ENCODE measurements around the gene TRIM14.

The TRIM14 gene, protein sequence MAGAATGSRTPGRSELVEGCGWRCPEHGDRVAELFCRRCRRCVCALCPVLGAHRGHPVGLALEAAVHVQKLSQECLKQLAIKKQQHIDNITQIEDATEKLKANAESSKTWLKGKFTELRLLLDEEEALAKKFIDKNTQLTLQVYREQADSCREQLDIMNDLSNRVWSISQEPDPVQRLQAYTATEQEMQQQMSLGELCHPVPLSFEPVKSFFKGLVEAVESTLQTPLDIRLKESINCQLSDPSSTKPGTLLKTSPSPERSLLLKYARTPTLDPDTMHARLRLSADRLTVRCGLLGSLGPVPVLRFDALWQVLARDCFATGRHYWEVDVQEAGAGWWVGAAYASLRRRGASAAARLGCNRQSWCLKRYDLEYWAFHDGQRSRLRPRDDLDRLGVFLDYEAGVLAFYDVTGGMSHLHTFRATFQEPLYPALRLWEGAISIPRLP

GRCh38 chr9:98118640-98119601, at the start of gene TRIM14:
Gene TRIM14 (minus strand): TSS chr9:98119222. CDS start chr9:98119188, 34 bp downstream.
- no peak for DNase-seq (ENCODE audit: low read depth, low spot score)

DNA sequence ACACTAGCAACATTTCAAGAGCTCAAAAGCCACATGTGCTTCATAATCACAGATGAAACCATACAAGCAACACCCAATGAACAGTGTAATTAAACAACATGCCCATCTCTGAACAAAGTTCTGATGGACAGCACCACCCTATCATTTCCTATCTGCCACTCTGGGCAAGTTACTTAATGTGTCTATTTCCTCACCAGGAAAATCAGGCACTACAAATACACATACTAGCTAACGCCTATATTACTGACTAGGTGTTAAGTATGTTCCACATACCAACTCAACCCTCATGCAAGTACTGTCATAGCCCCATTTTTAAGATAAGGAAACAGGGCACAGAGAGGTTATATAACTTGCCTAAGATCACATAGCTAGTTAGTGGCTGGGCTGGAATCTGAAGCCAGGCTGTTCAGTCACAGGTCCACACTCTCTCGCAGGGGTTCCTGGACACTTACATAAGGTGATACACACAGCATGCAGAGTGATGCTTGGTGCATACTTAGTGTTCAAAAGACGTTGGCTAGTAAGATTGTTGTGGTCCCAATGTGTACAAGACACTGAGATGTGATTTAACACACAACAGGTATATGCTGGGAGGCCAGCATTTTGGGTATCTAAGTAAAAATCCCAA, 49.2 kb upstream of the TRIM14 start:
- DNase-seq (ENCODE audit: low read depth, low spot score): no peak

- no peak for DNase-seq (ENCODE audit: low read depth, low spot score)
Observed at GRCh38 chr9:98164912-98165311, 45.9 kb upstream of the TRIM14 start.

DNA sequence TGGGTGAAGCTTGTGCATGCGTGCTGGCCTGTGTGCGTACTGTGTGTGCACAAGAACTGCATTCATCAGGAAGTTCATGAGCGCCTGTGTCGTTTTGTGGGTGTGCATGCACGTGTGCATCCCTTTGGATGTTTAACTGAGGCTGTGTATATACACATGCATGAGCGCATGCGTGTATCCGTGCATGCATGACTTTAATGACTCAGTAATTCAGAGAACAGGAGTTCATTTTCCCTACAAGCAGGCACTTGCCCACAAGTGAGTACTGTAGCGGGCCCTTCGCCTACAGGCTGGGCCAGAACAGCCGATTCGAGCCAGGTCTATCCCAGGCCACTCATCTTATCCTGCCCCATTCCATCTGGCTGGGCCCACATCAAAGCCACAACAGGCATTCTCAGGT, 43.6 kb upstream of the TRIM14 start:
- DNase-seq (ENCODE audit: low read depth, low spot score): no peak

DNA sequence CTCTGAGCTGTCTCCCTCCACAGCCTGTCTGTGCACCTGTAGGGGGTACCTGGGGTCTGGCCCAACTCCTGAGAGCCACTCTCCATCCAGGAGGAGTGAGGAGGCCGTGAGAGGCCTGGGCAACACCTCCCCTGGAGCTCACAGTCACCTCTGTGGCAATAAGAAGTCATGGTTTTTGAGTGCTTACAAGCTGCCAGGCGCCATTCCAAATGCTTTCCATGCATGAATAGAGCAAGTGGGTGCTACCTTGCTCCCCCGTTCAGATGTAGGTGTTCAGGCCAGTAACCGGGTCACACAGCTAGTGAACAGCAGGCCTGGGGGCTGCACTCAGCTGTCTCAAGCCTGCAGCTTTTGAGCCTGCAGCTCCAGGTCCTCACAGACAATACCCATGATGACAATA, 42.8 kb upstream of the TRIM14 start:
- DNase-seq (ENCODE audit: low read depth, low spot score): no peak

DNA sequence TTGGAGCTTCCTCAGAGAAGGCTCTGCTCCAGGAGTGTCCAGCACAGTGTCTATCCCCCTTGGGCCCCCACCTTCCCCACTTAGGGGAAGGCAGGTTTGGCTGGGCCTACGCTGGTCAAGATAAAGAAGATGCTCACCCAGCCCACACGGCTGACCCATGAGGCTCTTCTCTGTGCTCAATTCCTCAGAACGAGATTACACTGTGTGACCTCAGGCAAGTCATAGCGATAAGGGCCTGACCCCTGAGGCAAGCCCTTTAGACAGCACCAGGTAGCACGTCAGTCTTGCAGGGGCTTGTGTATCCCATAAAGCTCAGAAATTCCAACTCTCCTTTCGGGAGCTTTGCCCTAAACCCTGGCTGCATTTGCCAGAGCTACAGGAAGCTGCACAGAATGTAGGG, 40.8 kb upstream of the TRIM14 start:
- no peak for DNase-seq (ENCODE audit: low read depth, low spot score)

- no peak for DNase-seq (ENCODE audit: low read depth, low spot score)
Observed at GRCh38 chr9:98159301-98159700, 40.3 kb upstream of the TRIM14 start.

DNA sequence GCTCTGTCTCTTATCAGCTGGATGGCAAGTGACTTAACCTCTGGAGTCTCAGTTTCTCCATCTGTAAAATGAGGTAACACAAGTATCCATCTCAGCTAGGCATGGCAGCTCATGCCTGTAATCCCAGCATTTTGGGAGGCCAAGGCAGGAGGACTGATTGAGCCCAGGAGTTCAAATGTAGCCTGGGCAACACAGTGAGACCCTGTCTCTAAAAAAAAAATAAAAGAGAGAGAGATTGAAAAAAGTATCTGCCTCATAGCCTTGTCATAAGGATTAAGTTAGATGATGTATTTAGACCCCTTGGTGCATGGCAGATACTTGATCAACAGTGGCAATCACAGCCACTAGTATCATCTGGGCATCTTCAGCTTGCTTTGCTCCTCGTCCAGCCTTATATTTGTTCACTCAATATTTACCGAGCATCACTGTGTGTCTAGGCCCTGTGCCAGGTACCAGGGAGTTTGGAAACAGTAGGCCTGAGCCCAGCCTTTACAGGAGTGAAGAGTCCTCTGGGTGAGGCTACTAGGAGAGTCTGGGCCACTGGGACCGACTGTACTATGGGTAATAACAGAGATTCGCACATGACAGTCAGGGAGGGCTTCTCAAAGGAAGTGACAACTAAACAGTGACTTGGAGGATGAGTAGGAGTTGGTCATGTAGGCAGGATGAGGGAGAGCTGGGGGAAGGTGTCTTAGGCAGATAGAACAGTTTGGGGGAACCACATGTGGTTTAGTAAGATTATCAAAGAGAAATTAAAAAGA, 39.2 kb upstream of the TRIM14 start:
- no peak for DNase-seq (ENCODE audit: low read depth, low spot score)

DNA sequence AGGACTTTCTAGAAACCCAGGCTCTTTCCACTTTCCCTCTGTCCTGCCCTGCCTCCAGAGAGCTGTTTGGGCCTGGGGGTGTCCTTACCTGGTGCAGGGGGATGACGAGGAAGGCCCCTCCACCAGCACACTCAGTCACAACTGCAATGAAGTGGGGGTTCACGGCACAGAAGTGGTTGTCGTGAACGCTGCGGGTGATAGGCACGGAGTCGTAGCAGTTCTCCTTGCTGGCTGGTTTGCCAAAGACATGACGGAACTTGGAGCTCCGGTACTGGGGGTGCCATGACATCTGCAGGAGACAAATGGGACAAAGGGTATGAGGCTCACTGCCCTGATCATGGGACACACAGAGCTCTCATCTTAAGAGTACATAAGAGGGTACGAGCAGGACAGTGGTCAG, 38.4 kb upstream of the TRIM14 start:
- DNase-seq (ENCODE audit: low read depth, low spot score): no peak

GRCh38 chr9:98154678-98155077, 35.7 kb upstream of the TRIM14 start:
- DNase-seq (ENCODE audit: low read depth, low spot score): no peak

- DNase-seq (ENCODE audit: low read depth, low spot score): no peak
Observed at GRCh38 chr9:98152526-98152925, 33.5 kb upstream of the TRIM14 start.

DNA sequence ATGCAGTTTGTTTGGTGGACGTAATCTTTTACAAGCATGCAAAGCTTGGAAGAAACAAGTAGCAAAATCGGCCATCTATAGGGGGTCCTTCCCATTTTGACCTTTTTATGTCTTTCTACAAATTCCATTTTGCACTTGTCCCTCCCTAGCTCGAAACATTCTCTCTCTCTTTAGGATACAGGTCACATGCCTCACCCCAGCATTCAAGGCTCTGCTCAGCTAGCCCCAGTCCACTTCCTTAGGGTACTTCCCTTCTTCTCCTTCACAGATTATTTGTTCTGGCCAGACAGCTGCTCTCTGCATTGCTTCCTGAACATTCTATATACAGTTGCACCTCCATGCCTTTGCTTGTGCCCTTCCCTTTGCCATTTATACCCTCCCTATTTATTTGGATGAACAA, 31.7 kb upstream of the TRIM14 start:
- no peak for DNase-seq (ENCODE audit: low read depth, low spot score)

DNA sequence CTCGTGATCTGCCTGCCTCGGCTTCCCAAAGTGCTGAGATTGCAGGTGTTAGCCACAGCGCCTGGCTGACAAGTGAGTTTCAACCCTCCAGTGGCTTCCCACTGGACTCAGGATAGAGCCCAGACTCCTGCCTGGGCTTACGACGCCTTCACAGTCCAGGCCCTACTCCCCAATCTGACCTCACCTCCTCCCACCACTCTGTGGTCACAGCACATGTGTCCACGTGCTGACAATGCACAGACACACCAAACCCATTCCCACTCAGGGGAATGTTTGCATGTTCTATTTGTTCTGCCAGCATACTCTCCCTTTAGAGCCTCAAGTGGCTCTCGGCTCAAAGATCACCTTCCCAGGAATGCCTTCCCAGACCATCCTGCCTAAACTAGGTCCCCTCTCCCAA, 31.1 kb upstream of the TRIM14 start:
- DNase-seq (ENCODE audit: low read depth, low spot score): no peak

DNA sequence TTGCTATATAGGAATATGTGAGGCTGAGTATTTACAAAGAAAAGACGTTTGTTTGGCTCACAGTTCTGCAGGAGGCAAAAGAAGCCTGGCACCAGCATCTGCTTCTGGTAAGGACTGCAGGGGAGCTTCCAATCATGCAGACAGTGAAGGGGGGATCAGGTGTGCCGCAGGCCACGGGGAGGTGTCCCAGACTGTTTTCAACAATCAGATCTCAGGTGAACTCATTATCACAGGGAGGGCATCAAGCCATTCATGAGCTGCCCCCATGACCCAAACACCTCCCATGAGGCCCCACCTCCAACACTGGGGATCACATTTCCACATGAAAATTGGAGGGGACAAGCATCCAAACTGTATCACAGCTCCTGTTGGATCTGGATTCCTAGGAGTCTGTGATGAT, 30.4 kb upstream of the TRIM14 start:
- no peak for DNase-seq (ENCODE audit: low read depth, low spot score)

- DNase-seq (ENCODE audit: low read depth, low spot score): no peak
Observed at GRCh38 chr9:98148486-98148885, 29.5 kb upstream of the TRIM14 start.

GRCh38 chr9:98147582-98147981, 28.6 kb upstream of the TRIM14 start:
- DNase-seq (ENCODE audit: low read depth, low spot score): no peak

DNA sequence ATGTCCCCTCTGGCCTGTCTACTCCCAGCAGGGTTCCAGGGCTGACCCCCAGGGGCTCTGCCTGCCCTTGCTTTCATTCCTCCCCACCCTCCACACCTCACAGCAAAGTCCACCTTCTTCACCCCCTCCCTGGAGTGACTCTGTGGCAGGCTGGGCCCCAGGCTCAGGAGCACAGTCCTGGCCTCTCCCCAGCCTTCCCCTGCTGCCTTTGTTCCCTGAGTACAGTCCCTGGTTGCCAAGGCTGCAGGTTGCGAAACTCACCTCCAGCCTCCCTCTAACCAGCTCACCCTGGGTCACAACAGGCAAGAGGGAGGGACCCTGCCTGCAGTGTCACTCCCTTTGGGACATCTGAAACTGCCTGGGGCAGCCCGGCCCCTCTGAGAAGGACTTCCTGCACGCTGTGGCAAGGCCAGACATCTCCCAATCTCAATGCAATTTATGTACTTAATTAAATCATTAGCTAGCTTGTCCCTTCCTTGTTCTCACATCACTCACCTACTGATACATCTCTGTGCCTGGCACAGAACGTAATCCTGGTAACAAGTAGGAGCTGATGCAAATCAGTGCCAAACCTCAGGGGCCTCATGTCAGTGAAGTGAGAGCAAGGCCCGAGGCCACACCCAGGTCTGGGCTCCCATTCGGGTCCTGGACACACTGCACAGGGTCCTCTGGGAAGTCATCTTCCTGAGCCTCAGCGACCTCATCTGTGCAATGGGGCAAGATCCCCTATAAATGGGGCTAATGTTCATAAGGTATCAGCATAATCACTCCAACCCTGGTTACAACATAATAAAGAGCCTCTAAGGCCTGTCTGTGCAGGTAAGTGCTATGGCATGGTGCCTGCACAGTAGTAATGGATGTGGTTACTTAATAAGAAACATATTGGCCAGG, 27.3 kb upstream of the TRIM14 start:
- no peak for DNase-seq (ENCODE audit: low read depth, low spot score)

GRCh38 chr9:98144631-98145030, 25.6 kb upstream of the TRIM14 start:
- DNase-seq (ENCODE audit: low read depth, low spot score): no peak

DNA sequence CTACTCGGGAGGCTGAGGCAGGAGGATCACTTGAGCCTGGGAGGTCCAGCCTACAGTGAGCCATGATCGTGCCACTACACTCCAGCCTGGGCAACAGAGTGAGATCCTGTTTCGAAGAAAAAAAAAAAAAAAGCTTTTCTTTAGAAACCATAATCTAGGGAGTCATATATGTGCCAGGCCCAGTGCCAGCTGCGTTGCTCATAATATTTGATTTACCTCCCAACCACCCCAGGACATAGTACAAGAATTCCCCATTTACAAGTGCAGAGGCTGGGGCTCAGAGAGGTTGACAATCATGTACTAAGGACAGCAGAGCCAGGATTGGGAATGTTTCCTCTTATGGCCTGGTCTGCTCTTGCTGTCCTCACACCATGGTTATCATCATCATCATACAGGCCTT, 25.1 kb upstream of the TRIM14 start:
- DNase-seq (ENCODE audit: low read depth, low spot score): no peak

DNA sequence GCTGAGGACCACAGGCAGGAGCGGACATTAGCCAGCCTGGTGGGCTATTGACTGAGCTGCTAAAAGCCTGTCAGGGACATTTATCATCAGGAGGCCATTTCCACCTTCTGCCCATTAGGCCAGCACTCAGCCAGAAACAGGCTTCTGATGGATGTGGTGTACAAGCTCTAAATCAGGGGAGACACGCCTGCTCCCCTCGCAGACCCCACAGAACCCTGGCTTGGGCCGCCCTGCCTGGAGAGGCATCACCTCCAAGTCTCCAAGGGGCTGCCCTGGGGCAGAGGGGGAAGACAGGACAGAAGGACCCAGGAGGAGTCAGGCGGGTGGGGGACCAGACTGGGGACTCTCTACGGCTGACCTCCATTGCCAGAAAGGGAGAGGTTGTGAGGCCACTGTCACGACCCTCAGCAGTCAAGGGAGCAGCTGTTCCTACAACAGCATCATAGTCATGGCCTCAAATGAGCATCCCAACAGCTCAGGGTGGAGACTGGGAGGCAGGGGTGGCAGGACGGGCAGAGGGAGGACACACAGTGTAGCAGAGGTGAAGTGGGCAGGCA, 24.0 kb upstream of the TRIM14 start:
- no peak for DNase-seq (ENCODE audit: low read depth, low spot score)
